DOHH2 (cell line): ENCODE data around the gene PTGIS.

Experiments
- H3F3A ChIP-seq: fragments of 200-600 bp; sonication (generic), shearing (Covaris generic); 2 replicates; pipeline ENCODE4 v1.6.0; 2016; ENCODE audit warnings: antibody characterized with exemption, mild to moderate bottlenecking; ENCODE audit not compliant: control insufficient read depth, insufficient read depth
- H3K27ac ChIP-seq: fragments of 200-600 bp; sonication (generic); 2 replicates; pipeline ENCODE4 v1.5.1; 2014; ENCODE audit warnings: low read depth, mild to moderate bottlenecking, low read length, moderate library complexity
- H3K27me3 ChIP-seq: fragments of 200-600 bp; sonication (generic); 2 replicates; pipeline ENCODE4 v1.6.1; 2014; ENCODE audit warnings: mild to moderate bottlenecking, low read length, mixed read lengths; ENCODE audit not compliant: control insufficient read depth
- H3K36me3 ChIP-seq: fragments of 200-600 bp; sonication (generic); 2 replicates; pipeline ENCODE4 v1.6.1; 2014; ENCODE audit warnings: mild to moderate bottlenecking, low read length, moderate library complexity, mixed read lengths; ENCODE audit not compliant: control insufficient read depth
- H3K4me1 ChIP-seq: fragments of 200-600 bp; sonication (generic); 2 replicates; pipeline ENCODE4 v1.6.1; 2014; ENCODE audit warnings: mild to moderate bottlenecking, low read length, mixed read lengths; ENCODE audit not compliant: control insufficient read depth
- H3K4me2 ChIP-seq: fragments of 200-600 bp; sonication (generic); 2 replicates; pipeline ENCODE4 v1.6.0; 2014; ENCODE audit warnings: mild to moderate bottlenecking, low read length, moderate library complexity
- H3K4me3 ChIP-seq: fragments of 200-600 bp; sonication (generic); 2 replicates; pipeline ENCODE4 v1.5.1; 2014; ENCODE audit warnings: mild to moderate bottlenecking, low read length, mixed read lengths
- H3K79me2 ChIP-seq: fragments of 200-600 bp; sonication (generic); 2 replicates; pipeline ENCODE4 v1.6.1; 2014; ENCODE audit warnings: mild to moderate bottlenecking, low read length, mixed read lengths; ENCODE audit not compliant: control insufficient read depth
- H3K9me2 ChIP-seq: fragments of 200-600 bp; sonication (generic); replicated peaks from 2 replicates; pipeline ENCODE4 v1.6.1; 2014; ENCODE audit warnings: mild to moderate bottlenecking, low read length, mixed read lengths; ENCODE audit not compliant: control insufficient read depth
- H3K9me3 ChIP-seq: fragments of 200-600 bp; sonication (generic); 2 replicates; pipeline ENCODE4 v1.6.1; 2014; ENCODE audit warnings: antibody characterized with exemption, low read length, mixed read lengths; ENCODE audit not compliant: control insufficient read depth, insufficient read depth
- H4K20me1 ChIP-seq: fragments of 200-600 bp; sonication (generic); 2 replicates; pipeline ENCODE4 v1.6.0; 2014; ENCODE audit warnings: low read depth, mild to moderate bottlenecking, antibody characterized with exemption, low read length, moderate library complexity; ENCODE audit not compliant: control insufficient read depth, insufficient read depth
- CTCF ChIP-seq: fragments of 200-600 bp; sonication (generic); IDR thresholded peaks from one replicate; pipeline ENCODE4 v1.5.1; 2014; ENCODE audit warnings: antibody characterized with exemption, mild to moderate bottlenecking, low read depth, low read length; ENCODE audit not compliant: poor library complexity, severe bottlenecking
- EZH2phosphoT487 ChIP-seq: fragments of 200-600 bp; sonication (generic); IDR thresholded peaks from 2 replicates; pipeline ENCODE4 v1.6.1; 2017; ENCODE audit warnings: borderline replicate concordance, mild to moderate bottlenecking, antibody characterized with exemption, low read length, moderate library complexity, mixed read lengths

Gene PTGIS

GRCh38 chr20:49526568-49526967 is 41.4 kb downstream of the PTGIS start:
- Histone ChIP-seq H3K9me3 (no peaks in the 10 kb centered on the region), H3K9me2 (no peaks in the 10 kb centered on the region), H3F3A (no peaks in the 10 kb centered on the region), H3K27me3 (0 out of 2 replicates have a peak, but pooled peaks cover 15% of the 10 kb centered on the region), H3K27ac (no peak overlapping the region), H3K79me2 (no peaks in the 10 kb centered on the region), H3K36me3 (no peaks in the 10 kb centered on the region), H3K4me2 (no peak overlapping the region), H3K4me3 (no peak overlapping the region), H4K20me1 (no peaks in the 10 kb centered on the region), H3K4me1 (no peaks in the 10 kb centered on the region)
- TF ChIP-seq EZH2phosphoT487 = no peak
- no peak for TF ChIP-seq CTCF

DNA sequence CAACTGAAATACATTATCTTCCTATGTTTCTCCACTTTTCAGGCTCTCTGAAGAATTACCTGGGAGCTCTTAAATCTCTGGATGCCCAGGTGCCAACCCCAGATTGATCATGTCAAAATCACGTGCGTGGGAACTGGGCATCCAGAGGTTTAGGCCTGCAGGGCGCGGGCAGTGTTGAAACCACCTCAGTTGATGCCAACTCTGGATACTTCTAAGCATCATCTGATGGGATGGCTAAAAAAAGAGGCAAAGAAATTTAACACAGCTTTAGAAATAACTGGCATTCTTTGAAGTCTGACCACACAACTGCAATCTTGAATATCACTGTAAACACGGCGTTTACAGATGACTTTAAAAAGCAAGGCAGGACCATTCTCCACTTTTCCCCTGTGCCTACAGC is 41.9 kb downstream of the PTGIS start:
- Histone ChIP-seq H3K4me1 (no peaks in the 10 kb centered on the region), H3K36me3 (no peaks in the 10 kb centered on the region), H3K79me2 (no peaks in the 10 kb centered on the region), H3K4me2 (no peak overlapping the region), H4K20me1 (no peaks in the 10 kb centered on the region), H3K27me3 (0 out of 2 replicates have a peak, but pooled peaks cover 15% of the 10 kb centered on the region), H3K9me2 (no peaks in the 10 kb centered on the region), H3K4me3 (no peak overlapping the region), H3F3A (no peaks in the 10 kb centered on the region), H3K27ac (no peak overlapping the region), H3K9me3 (no peaks in the 10 kb centered on the region)
- no peak for TF ChIP-seq EZH2phosphoT487
- TF ChIP-seq CTCF = no peak

- no peak overlapping the region for H3K4me2 ChIP-seq
- no peak overlapping the region for H3K27ac ChIP-seq
- no peaks in the 10 kb centered on the region for H3K79me2 ChIP-seq
- H4K20me1 ChIP-seq = no peaks in the 10 kb centered on the region
- no peaks in the 10 kb centered on the region for H3K9me2 ChIP-seq
- no peak for TF ChIP-seq EZH2phosphoT487
- no peak for TF ChIP-seq CTCF
- no peak overlapping the region for H3K4me3 ChIP-seq
- no peaks in the 10 kb centered on the region for H3K36me3 ChIP-seq
- H3F3A ChIP-seq = no peaks in the 10 kb centered on the region
- no peaks in the 10 kb centered on the region for H3K9me3 ChIP-seq
- H3K4me1 ChIP-seq = no peaks in the 10 kb centered on the region
- 0 out of 2 replicates have a peak, but pooled peaks cover 14% of the 10 kb centered on the region for H3K27me3 ChIP-seq
These were observed 44.1 kb downstream of the PTGIS start for GRCh38 chr20:49523767-49524360.
